ENCODE results near the gene FRMD7. TPM values are rescaled to one million over a fixed set of nuclear protein-coding genes. Genes with fewer than 3 reads are reported as not detected.
A peak's percentile ranks its signal among the peaks of the same experiment; 100 is the strongest.

The FRMD7 gene
- total and polyA plus RNA-seq, 7 donors, result under 0.01 to 0.55 TPM; not detected in 5

- no peak overlapping the region for H3K4me3 ChIP-seq
- intact Hi-C loops (cut with DNase I), result loop anchor here (5.0 to 10.0 kb wide), 2 partner anchors 123 to 541 kb away; partner anchors contain the start of gene RAP2C
- H3K27me3 ChIP-seq, result no peaks in the 10 kb centered on the region
- TF ChIP-seq CTCF (IDR thresholded peaks at IDR 0.05) (no peak), POLR2AphosphoS5 (IDR thresholded peaks at IDR 0.05) (no peak), POLR2A (IDR thresholded peaks at IDR 0.05) (no peak), EP300 (IDR thresholded peaks at IDR 0.05) (no peak)
- 74 to 95% methylated on average over 2 of the region's 2 CpGs for WGBS, 2 donors
- H3K36me3 ChIP-seq, result no peaks in the 10 kb centered on the region
- H3K9me3 ChIP-seq, result no peaks in the 10 kb centered on the region
- no peak for DNase-seq
- no peak overlapping the region for H3K27ac ChIP-seq
- no peaks in the 10 kb centered on the region for H3K4me1 ChIP-seq
Measured at GRCh38 chrX:132094164-132094563, 33.7 kb downstream of the FRMD7 start.

GRCh38 chrX:132093239-132093860 lies 34.5 kb downstream of the FRMD7 start:
- no peaks in the 10 kb centered on the region for H3K9me3 ChIP-seq
- H3K27me3 ChIP-seq, result no peaks in the 10 kb centered on the region
- no peak for DNase-seq
- no peaks in the 10 kb centered on the region for H3K4me1 ChIP-seq
- TF ChIP-seq POLR2A (IDR thresholded peaks at IDR 0.05) (no peak), POLR2AphosphoS5 (IDR thresholded peaks at IDR 0.05) (no peak), EP300 (IDR thresholded peaks at IDR 0.05) (no peak), CTCF (IDR thresholded peaks at IDR 0.05) (no peak)
- 65 to 89% methylated on average over 4 of the region's 4 CpGs for WGBS, 2 donors
- intact Hi-C loops (cut with DNase I), result loop anchor here (5.0 to 10.0 kb wide), 2 partner anchors 124 to 541 kb away; partner anchors contain the start of gene RAP2C
- no peak overlapping the region for H3K27ac ChIP-seq
- no peaks in the 10 kb centered on the region for H3K36me3 ChIP-seq
- H3K4me3 ChIP-seq, result no peak overlapping the region

- H3K36me3 ChIP-seq, result no peaks in the 10 kb centered on the region
- H3K9me3 ChIP-seq, result no peaks in the 10 kb centered on the region
- no peaks in the 10 kb centered on the region for H3K4me1 ChIP-seq
- intact Hi-C loops (cut with DNase I), result loop anchor here (5.0 to 10.0 kb wide), 2 partner anchors 125 to 542 kb away; partner anchors contain the start of gene RAP2C
- TF ChIP-seq POLR2A (IDR thresholded peaks at IDR 0.05) (no peak), CTCF (IDR thresholded peaks at IDR 0.05) (peak; percentile 28 to 63 (median 28)), EP300 (IDR thresholded peaks at IDR 0.05) (no peak), POLR2AphosphoS5 (IDR thresholded peaks at IDR 0.05) (no peak)
- DNase-seq, result no peak
- no peak overlapping the region for H3K27ac ChIP-seq
- 39 to 53% methylated on average over 7 of the region's 7 CpGs for WGBS, 2 donors
- H3K4me3 ChIP-seq, result no peak overlapping the region
- H3K27me3 ChIP-seq, result no peaks in the 10 kb centered on the region
Measured at GRCh38 chrX:132092439-132093065, 35.3 kb downstream of the FRMD7 start.

- Histone ChIP-seq H3K9me3 (no peaks in the 10 kb centered on the region), H3K36me3 (no peaks in the 10 kb centered on the region), H3K4me1 (no peaks in the 10 kb centered on the region), H3K27me3 (no peaks in the 10 kb centered on the region), H3K27ac (no peak overlapping the region), H3K4me3 (no peak overlapping the region)
- intact Hi-C loops (cut with DNase I), result loop anchor here (5.0 to 10.0 kb wide), 2 partner anchors 127 to 544 kb away; partner anchors contain the start of gene RAP2C
- no peak for DNase-seq
- 55 to 56% methylated on average over 8 of the region's 8 CpGs for WGBS, 2 donors
- TF ChIP-seq POLR2AphosphoS5 (IDR thresholded peaks at IDR 0.05) (no peak), CTCF (IDR thresholded peaks at IDR 0.05) (no peak), EP300 (IDR thresholded peaks at IDR 0.05) (no peak), POLR2A (IDR thresholded peaks at IDR 0.05) (no peak)
Measured at GRCh38 chrX:132090403-132091159, 37.2 kb downstream of the FRMD7 start.

Measured in sigmoid colon (tissue), 7 donors.